Erythroblast (primary cell): ENCODE measurements around the gene SMOC1.

Source experiments
- DNase-seq, 2 experiments: peaks; one replicate each; lab custom pipeline; 2025; lab: John Stamatoyannopoulos, UW
- GATA1 ChIP-seq: IDR thresholded peaks from 2 replicates; pipeline ENCODE4 v1.6.1; 2011; ENCODE audit warnings: low read depth, mild to moderate bottlenecking, control low read depth, low read length, moderate library complexity
- POLR2A ChIP-seq: IDR thresholded peaks from 2 replicates; pipeline ENCODE4 v1.6.1; 2011; ENCODE audit warnings: mild to moderate bottlenecking, low read length

The SMOC1 gene

DNA sequence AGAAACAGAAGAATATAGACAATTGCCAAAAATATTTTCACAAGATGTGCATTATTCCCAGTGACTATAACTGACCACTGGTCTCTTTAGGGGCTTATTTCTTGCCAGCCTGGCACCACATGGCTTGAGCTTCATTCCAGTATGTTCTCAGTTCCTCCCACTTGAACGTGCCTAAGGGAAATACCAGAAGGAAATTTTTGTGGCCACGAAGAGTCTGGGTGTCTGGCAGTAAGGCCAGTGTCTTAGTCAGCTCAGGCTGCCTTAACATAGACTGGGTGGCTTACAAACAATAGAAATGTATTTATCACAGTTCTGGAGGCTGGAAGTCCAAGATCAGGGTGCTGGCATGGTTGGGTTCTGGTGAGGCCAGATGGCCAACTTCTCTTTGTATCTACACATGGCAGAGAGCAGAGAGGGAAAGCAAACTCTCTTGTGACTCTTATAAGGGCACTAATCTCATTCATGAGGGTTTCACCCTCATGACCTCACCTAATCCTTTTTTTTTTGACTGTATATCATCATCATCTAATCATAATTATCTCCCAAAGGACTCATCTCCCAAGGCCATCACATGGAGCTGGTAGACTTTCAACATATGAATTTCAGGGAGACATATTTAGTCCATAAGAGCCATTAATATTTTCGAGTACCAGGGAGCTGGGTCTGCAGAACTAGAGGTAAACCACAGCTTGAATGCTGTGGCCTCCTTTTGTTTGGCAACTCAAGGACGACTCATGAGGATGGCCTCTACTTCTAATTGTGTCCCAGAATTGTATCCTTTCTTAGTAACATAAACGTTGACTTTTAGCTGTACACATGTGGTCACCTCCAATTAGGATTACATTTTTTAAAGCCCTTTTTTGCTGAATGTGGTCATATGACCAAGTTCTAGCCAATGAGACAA lies 5.1 kb upstream of the SMOC1 start:
- no peak for TF ChIP-seq GATA1
- TF ChIP-seq POLR2A: no peak
- no peak for DNase-seq

- no peak for TF ChIP-seq GATA1
- TF ChIP-seq POLR2A: no peak
- no peak for DNase-seq
These were observed 2.9 kb upstream of the SMOC1 start for GRCh38 chr14:69876221-69876847.

GRCh38 chr14:69876848-69877306 lies 2.3 kb upstream of the SMOC1 start:
- no peak for DNase-seq

GRCh38 chr14:69877492-69877891 lies 1.7 kb upstream of the SMOC1 start:
- TF ChIP-seq GATA1: no peak

More at GRCh38 chr14:69876848-69877306, 2.3 kb upstream of the SMOC1 start:
- no peak for TF ChIP-seq POLR2A
- TF ChIP-seq GATA1: no peak

GRCh38 chr14:69878251-69878650 lies 965 bp upstream of the SMOC1 start:
- DNase-seq: no peak
- TF ChIP-seq POLR2A: no peak

More at GRCh38 chr14:69877492-69877891, 1.7 kb upstream of the SMOC1 start:
- peak; percentile 13 to 34 for DNase-seq

- no peak for DNase-seq
- TF ChIP-seq GATA1 (no peak), POLR2A (no peak)
These were observed 850 bp downstream of the SMOC1 start for GRCh38 chr14:69880044-69880487.

- no peak for TF ChIP-seq GATA1
- DNase-seq: no peak
These were observed 1.7 kb downstream of the SMOC1 start for GRCh38 chr14:69880893-69881292.

DNA sequence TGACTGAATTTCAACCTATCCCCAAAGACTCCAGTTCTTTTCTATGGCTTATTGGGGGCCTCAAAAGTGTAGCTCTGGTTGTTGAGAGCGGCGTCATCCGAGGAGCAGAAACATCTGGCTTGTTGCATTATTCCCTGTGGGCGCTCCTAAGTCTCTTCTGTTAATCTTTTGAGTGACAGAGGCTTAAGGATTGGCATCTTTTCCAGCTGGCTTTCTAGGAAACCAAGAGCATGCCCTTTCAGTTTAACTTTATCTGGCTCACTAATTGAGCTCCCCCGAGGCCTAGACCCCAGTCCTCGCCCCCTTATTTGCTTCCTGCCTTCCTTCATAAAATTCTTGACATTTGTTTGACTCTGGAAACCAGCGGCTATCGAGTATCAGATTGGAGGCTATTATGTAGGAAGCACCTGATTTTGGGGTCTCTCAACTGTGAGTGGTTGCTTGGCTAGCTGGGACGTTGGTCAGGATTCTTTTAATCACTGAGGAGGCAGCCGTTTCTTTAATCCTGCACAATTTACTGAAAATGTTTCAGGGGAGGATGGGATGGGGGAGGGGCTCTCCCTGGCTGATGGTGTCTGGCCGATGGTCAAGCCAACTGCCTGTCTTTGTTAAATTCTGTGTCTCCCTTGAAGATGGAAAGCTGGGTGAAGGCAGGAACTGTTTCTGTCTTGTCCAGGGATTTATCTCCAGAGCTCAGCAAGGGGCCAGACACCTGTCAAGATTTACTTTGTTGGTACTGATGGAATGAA lies 3.1 kb downstream of the SMOC1 start:
- no peak for DNase-seq
- no peak for TF ChIP-seq POLR2A
- no peak for TF ChIP-seq GATA1

- TF ChIP-seq POLR2A: no peak
- TF ChIP-seq GATA1: no peak
- no peak for DNase-seq
These were observed 3.7 kb downstream of the SMOC1 start for GRCh38 chr14:69882915-69883314.

DNA sequence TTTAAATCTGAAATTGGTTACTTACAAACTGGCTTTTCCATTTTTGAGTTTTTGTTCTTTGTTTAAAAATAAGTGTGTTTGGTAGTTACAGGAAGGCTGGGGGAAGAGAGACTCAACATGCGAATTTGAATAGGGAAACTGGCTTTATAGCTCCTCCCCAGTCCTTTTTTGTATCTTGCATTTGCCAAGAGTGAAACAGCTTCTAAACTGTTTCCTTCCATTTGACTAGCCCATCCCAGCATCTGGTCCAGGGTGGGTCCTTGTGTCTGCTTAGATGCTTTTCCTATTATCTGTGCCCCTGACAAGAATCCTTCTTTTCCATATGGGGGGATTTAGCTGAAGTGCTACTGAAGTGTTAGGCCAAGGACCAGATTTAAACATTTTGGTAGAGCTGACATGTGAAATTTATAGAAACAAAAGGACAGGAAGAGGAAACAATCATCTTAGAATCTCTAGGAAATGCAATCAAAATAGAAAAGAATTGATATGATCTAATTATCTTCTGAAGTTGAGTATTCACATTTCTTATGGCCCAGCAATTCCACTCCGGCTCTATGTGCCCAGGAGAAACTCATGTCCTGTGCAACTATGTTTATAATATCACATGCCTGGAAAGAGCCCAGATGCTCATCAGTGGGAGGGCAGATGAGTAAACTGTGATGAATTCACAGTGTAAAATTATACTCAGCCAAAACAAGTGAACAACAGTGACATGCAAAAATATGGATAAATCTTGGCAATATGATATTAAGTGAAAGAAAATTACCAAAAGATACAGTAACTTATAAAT lies 7.4 kb downstream of the SMOC1 start:
- DNase-seq: no peak
- no peak for TF ChIP-seq POLR2A
- no peak for TF ChIP-seq GATA1

GRCh38 chr14:69887740-69888657 lies 8.8 kb downstream of the SMOC1 start:
- DNase-seq: no peak
- TF ChIP-seq POLR2A: no peak
- no peak for TF ChIP-seq GATA1

GRCh38 chr14:69891422-69891821 lies 12.2 kb downstream of the SMOC1 start:
- TF ChIP-seq POLR2A (no peak), GATA1 (no peak)
- no peak for DNase-seq

DNA sequence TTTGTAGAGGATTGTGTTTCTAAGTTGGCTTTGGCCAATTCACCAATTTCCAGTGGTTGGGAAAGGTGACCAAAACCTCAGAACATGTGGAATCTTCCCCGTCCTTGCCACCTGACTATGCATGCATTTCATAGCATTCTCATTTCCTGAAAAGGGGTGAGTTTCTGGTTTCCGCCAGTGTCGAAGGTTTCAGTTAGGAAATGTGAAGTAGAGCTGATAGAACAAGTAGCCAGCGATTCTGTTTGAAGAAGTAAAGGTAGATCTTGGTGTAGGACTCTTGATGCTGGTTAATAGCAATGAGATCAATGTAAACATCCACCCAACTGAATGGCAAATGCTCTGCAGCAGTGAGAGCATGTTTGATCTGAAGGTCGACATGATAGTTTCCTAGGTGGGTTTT lies 15.9 kb downstream of the SMOC1 start:
- no peak for DNase-seq
- TF ChIP-seq GATA1: no peak
- no peak for TF ChIP-seq POLR2A
